Activated B cell treated with CpG ODN at 0.5 μM for 24 hours (primary cell): ENCODE measurements around the gene PLCB2. TPM values are rescaled to one million over a fixed set of nuclear protein-coding genes. Genes with fewer than 3 reads are reported as not detected.

ENCODE experiments used
- ATAC-seq: fragments of 200-7000 bp; cut with Tn5 transposase; one replicate; pipeline ENCODE4 v1.10.0; 2021; ENCODE audit warnings: low read depth, mild to moderate bottlenecking, moderate library complexity
- CTCF ChIA-PET: fragments of 350-600 bp; sonication (Branson Sonifier 250); formaldehyde crosslinking; loops from one replicate; lab custom pipeline; 2021; ENCODE audit warnings: antibody characterized with exemption; lab: Charles Lee
- POLR2A ChIA-PET: fragments of 350-600 bp; sonication (Branson Sonifier 250); formaldehyde crosslinking; loops from one replicate; lab custom pipeline; 2021; ENCODE audit warnings: antibody characterized with exemption; lab: Charles Lee
- DNase-seq: peaks from one replicate; pipeline ENCODE4 v3.0.0; 2022
- H3K27ac Mint-ChIP-seq: one replicate; pipeline ENCODE4 v1.8.0; 2020; ENCODE audit warnings: mixed read lengths
- H3K27me3 Mint-ChIP-seq: one replicate; pipeline ENCODE4 v1.8.0; 2021; ENCODE audit warnings: mixed read lengths
- H3K36me3 Mint-ChIP-seq: one replicate; pipeline ENCODE4 v1.8.0; 2021; ENCODE audit warnings: low read depth, mixed read lengths
- H3K4me1 Mint-ChIP-seq: one replicate; pipeline ENCODE4 v1.8.0; 2021; ENCODE audit warnings: mixed read lengths
- H3K4me3 Mint-ChIP-seq: one replicate; pipeline ENCODE4 v1.8.0; 2020; ENCODE audit warnings: mild to moderate bottlenecking, mixed read lengths
- H3K9me3 Mint-ChIP-seq: one replicate; pipeline ENCODE4 v1.8.0; 2020; ENCODE audit warnings: mixed read lengths
- CTCF ChIP-seq: fragments of 200-600 bp; IDR thresholded peaks from one replicate; pipeline ENCODE4 v1.8.0; 2022; ENCODE audit warnings: antibody characterized with exemption, mild to moderate bottlenecking
- intact Hi-C: fragments of 100-400 bp; cut with micrococcal nuclease; formaldehyde crosslinking; loops from one replicate; pipeline ENCODE4 v1.15.1; 2024
- total RNA-seq: library from RNA; stranded (reverse); gene quantifications from 2 replicates; pipeline ENCODE4 v1.2.3, GENCODE V29; 2022

PLCB2 gene
- total RNA-seq, 1 donor from 2014 or later: 126 TPM

GRCh38 chr15:40344217-40344616 lies 36.5 kb upstream of the PLCB2 start:
- Mint-ChIP-seq H3K9me3 (no peaks in the 10 kb centered on the region), H3K4me3 (no peak overlapping the region), H3K27ac (no peak overlapping the region), H3K36me3 (no peaks in the 10 kb centered on the region), H3K27me3 (no peaks in the 10 kb centered on the region), H3K4me1 (no peaks in the 10 kb centered on the region)
- intact Hi-C loops: loop anchor here (1.0 kb wide), 3 partner anchors 24 to 163 kb away; no protein-coding TSS in a partner anchor
- DNase-seq (no peak), ATAC-seq (no peak)
- TF ChIP-seq CTCF: no peak
- CTCF ChIA-PET: interaction anchor here (0.6 to 13.8 kb wide), 19 partner anchors 10 to 127 kb away, joined by 3 to 310 read pairs (median 4); partner anchors contain the start of genes INAFM2, IVD, KNSTRN and PAK6
- POLR2A ChIA-PET: interaction anchor here (1.0 kb wide), 1 partner anchor 31 kb away, joined by 5 read pairs; no protein-coding TSS in a partner anchor

- Mint-ChIP-seq H3K9me3 (no peaks in the 10 kb centered on the region), H3K4me1 (no peaks in the 10 kb centered on the region), H3K4me3 (no peak overlapping the region), H3K27me3 (no peaks in the 10 kb centered on the region), H3K36me3 (no peaks in the 10 kb centered on the region), H3K27ac (no peak overlapping the region)
- ChIA-PET POLR2A (no interaction called here), CTCF (interaction anchor here (0.7 to 13.8 kb wide), 10 partner anchors 29 to 201 kb away, joined by 3 to 310 read pairs (median 4); partner anchors contain the start of genes INAFM2, IVD, PAK6 and PLCB2)
- ATAC-seq (no peak), DNase-seq (no peak)
- TF ChIP-seq CTCF: no peak
- intact Hi-C loops: no loop called here
Observed at GRCh38 chr15:40343512-40343911, 35.8 kb upstream of the PLCB2 start.

GRCh38 chr15:40342416-40343320 lies 34.9 kb upstream of the PLCB2 start:
- Mint-ChIP-seq H3K9me3 (no peaks in the 10 kb centered on the region), H3K27ac (no peak overlapping the region), H3K4me1 (peaks cover 4% of the 10 kb centered on the region), H3K27me3 (no peaks in the 10 kb centered on the region), H3K36me3 (no peaks in the 10 kb centered on the region), H3K4me3 (no peak overlapping the region)
- TF ChIP-seq CTCF: no peak
- intact Hi-C loops: no loop called here
- DNase-seq: no peak
- no peak for ATAC-seq
- POLR2A ChIA-PET: no interaction called here
- CTCF ChIA-PET: interaction anchor here (0.6 to 13.8 kb wide), 6 partner anchors 29 to 200 kb away, joined by 3 to 310 read pairs (median 4); partner anchors contain the start of genes INAFM2 and PLCB2

GRCh38 chr15:40340740-40341400 lies 33.1 kb upstream of the PLCB2 start, which contains the start of gene CCDC9B:
TSS of gene CCDC9B (minus strand) at chr15:40340939. CDS start at chr15:40340819, 120 bp downstream.
- DNase-seq (no peak), ATAC-seq (no peak)
- no peak within 1 kb of the TSS for H3K4me3 Mint-ChIP-seq
- no peaks in the 10 kb centered on the region for H3K27me3 Mint-ChIP-seq
- intact Hi-C loops: no loop called here
- CTCF ChIA-PET: interaction anchor here (0.8 to 13.8 kb wide), 8 partner anchors 10 to 124 kb away, joined by 3 to 310 read pairs (median 6); partner anchors contain the start of genes INAFM2, PHGR1 and PLCB2
- no peaks in the 10 kb centered on the region for H3K9me3 Mint-ChIP-seq
- no peak within 1 kb of the TSS for H3K27ac Mint-ChIP-seq
- H3K4me1 Mint-ChIP-seq: peaks cover 10% of the 10 kb centered on the region
- TF ChIP-seq CTCF: no peak
- POLR2A ChIA-PET: no interaction called here
- no peaks in the 10 kb centered on the region for H3K36me3 Mint-ChIP-seq
